ENCODE results near the gene CPVL.

CPVL gene

GRCh38 chr7:28977881-28978280 is 168.5 kb downstream of the CPVL start:
- DNase-seq (ENCODE audit: low read depth, low spot score): no peak

- no peak for DNase-seq (ENCODE audit: low read depth, low spot score)
Observed at GRCh38 chr7:28976022-28976421, 170.3 kb downstream of the CPVL start.

- DNase-seq (ENCODE audit: low read depth, low spot score): no peak
Observed at GRCh38 chr7:28973591-28973990, 172.7 kb downstream of the CPVL start.

GRCh38 chr7:28964056-28964455 is 182.3 kb downstream of the CPVL start:
- no peak for DNase-seq (ENCODE audit: low read depth, low spot score)

GRCh38 chr7:28961972-28962371 is 184.4 kb downstream of the CPVL start:
- DNase-seq (ENCODE audit: low read depth, low spot score): no peak

GRCh38 chr7:28960071-28960840 is 186.1 kb downstream of the CPVL start:
- DNase-seq (ENCODE audit: low read depth, low spot score): no peak

GRCh38 chr7:28958980-28959347 is 187.4 kb downstream of the CPVL start:
- DNase-seq (ENCODE audit: low read depth, low spot score): no peak

GRCh38 chr7:28958235-28958979 is 187.9 kb downstream of the CPVL start, which contains the start of gene TRIL:
Gene TRIL (minus strand): TSS chr7:28958330. CDS start chr7:28958046, 284 bp downstream.
- no peak for DNase-seq (ENCODE audit: low read depth, low spot score)

- no peak for DNase-seq (ENCODE audit: low read depth, low spot score)
Observed at GRCh38 chr7:28957751-28958234, 188.5 kb downstream of the CPVL start.

- DNase-seq (ENCODE audit: low read depth, low spot score): no peak
Observed at GRCh38 chr7:28957064-28957750, 189.1 kb downstream of the CPVL start.

- DNase-seq (ENCODE audit: low read depth, low spot score): no peak
Observed at GRCh38 chr7:28956608-28957063, 189.7 kb downstream of the CPVL start.

- no peak for DNase-seq (ENCODE audit: low read depth, low spot score)
Observed at GRCh38 chr7:28955718-28956607, 190.4 kb downstream of the CPVL start.

GRCh38 chr7:28955356-28955717 is 191.0 kb downstream of the CPVL start:
- no peak for DNase-seq (ENCODE audit: low read depth, low spot score)

- DNase-seq (ENCODE audit: low read depth, low spot score): no peak
Observed at GRCh38 chr7:28954946-28955345, 191.4 kb downstream of the CPVL start.

- DNase-seq (ENCODE audit: low read depth, low spot score): no peak
Observed at GRCh38 chr7:28954471-28954870, 191.9 kb downstream of the CPVL start.

GRCh38 chr7:28953633-28954032 is 192.7 kb downstream of the CPVL start:
- DNase-seq (ENCODE audit: low read depth, low spot score): no peak

Data from smooth muscle cell of the brain vasculature (primary cell).